Ramos (cell line): ENCODE measurements around the gene NT5C3A.

Source experiments
- in situ Hi-C: fragments of 300-500 bp; cut with MboI; formaldehyde crosslinking; loops from one replicate; pipeline ENCODE4 v1.14.3; 2022; ENCODE audit warnings: low sequenced_read_pairs; ENCODE audit not compliant: unreplicated experiment

NT5C3A gene

DNA sequence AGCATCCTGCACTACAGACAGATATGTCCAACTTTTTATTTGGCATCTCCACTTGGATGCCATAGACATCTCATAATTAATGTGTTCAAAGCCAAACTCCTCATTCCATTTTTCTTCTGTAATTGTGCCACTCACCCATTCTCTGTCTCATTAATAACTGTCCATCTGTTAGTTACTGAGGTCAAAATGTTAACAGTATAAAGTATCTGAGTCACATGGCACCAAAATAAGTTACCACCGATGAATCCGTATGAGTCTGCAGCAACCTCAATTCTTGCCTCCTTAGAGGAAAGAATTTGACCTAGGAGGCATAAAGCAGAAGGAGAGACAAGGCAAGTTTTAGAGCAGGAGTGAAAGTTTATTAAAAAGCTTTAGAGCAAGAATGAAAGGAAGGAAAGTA lies 16.5 kb upstream of the NT5C3A start:
- in situ Hi-C loops, result loop anchor here (25.0 kb wide), 1 partner anchor 567 kb away; no protein-coding TSS in a partner anchor

DNA sequence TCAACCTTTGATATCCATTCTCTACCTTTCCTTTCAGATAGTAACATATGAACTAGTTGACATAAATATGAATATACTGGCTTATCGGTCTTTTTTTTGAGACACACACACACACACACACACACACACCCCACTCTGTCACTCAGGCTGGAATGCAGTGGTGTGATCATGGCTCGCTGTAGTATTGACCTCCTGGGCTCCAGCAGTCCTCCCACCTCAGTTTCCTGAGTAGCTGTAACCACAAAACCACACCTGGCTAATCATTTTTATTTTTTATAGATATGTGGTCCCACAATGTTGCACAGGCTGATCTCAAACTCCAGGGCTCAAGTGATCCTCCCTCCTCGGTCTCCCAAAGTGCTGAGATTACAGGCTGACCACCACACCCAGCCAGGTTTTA lies 14.2 kb upstream of the NT5C3A start:
- in situ Hi-C loops, result loop anchor here (25.0 kb wide), 1 partner anchor 564 kb away; no protein-coding TSS in a partner anchor

DNA sequence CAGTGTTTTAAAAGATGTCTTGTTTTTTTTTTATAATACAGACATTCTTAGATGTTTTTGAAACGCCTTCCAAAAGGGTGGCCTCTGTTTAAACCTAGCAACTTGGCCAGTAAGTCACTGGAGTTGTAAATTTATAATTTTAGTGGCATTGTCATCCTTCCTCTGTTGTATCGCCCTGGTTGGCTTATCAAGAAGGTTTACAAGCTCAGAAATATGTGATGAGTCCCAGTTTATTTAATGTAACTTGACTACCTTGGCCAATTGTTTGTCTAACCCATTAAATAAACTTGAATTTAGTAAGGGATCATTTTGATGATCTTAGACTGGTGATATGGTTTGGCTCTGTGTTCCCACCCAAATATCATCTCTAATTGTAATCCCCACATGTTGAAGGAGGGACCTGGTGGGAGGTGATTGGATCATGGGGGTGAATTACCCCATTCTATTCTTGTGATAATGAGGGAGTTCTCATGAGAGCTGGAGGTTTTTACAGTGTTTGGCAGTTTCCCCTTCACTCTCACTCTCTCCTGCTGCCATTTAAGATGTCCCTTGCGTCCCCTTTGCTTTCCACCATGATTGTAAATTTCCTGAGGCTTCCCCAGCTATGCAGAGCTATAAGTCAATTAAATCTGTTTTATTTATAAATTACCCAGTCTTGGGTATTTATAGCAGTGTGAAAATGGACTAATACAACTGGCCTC lies 13.4 kb upstream of the NT5C3A start:
- in situ Hi-C loops, result loop anchor here (25.0 kb wide), 1 partner anchor 564 kb away; no protein-coding TSS in a partner anchor

DNA sequence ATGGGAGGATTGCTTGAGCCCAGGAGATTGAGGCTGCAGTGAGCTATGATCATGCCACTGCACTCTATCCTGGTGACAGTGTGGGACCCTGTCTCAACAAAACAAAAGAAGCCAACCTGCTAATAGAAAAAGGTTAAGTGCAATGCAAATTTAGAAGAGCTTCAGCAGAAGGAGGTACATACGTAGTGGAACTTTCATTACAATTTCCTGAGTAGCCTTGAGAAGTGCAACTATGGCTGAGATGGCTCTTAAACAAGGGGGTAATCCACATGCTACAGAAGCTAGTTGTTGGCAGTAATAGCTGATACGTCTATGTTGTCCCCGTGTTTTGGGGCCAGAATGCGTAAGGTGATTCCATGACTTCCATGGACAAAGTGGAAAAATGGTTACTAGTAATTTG lies 10.7 kb upstream of the NT5C3A start:
- in situ Hi-C loops, result no loop called here

DNA sequence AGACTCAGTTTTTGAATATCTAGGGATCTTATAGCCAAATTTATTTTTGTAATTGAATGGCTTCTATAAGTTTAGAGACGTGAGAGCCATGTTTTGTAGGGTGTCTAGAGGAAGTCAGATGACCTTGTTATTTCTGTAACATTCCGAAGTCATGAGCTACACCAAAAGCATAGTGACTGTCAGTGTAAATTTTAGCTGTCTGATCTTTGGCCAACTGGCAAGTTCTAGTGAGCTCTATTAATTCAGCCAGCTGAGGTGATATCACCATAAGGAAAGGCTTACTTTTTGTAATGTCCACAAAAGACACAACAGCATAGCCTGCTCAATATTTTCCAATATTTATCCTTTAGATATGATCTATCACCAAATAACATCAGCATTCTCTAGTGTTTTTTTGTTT lies 9.9 kb upstream of the NT5C3A start:
- in situ Hi-C loops, result no loop called here

DNA sequence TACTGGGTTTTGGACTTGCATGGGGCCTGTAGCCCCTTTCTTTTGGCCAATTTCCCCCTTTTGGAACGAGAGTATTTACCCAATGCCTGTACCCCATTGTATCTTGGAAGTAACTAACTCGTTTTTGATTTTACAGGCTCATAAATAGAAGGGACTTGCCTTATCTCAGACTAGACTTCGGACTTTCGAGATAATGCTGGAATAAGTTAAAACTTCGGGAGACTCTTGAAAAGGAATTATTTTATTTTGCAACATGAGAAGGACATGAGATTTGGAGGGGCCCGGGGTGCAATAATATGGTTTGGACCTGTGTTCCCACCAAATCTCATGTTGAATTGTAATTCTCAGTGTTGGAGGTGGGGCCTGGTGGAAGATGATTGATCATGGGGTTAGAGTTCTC lies 8.3 kb upstream of the NT5C3A start:
- in situ Hi-C loops, result no loop called here

DNA sequence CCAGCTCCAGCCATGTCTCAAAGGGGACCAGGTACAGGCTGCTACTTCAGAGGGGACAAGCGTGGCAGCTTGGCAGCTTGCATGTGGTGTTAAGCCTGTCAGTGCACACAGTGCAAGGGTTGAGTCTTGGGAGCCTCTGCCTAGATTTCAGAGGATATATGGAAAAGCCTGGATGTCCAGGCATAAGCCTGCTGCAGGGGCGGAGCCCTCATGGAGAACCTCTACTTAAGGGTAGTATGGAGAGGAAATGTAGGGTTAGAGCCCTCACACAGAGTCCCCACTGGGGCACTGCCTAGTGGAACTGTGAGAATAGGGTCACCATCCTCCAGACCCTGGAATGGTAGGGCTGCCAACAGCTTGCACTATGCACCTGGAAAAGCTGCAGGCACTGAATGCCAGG lies 7.7 kb upstream of the NT5C3A start:
- in situ Hi-C loops, result no loop called here

DNA sequence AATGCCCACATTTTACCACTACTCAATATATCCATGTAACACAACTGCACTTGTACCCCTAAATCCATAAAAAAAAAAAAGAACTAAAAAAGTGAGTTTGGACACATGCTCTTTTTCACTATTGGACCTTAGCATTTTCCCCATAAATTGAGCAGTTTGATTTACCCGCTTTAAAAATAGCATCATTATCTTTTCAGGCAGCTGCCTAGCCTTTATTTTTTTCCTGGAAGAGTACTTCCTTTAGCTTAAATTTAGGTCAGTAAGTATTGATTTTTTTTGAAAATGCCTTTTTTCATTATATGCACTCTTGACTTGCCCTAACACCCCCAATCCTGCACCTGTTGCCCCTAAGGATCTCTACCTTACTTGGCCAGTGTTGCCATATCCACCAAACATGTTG lies 5.3 kb upstream of the NT5C3A start:
- in situ Hi-C loops, result no loop called here

DNA sequence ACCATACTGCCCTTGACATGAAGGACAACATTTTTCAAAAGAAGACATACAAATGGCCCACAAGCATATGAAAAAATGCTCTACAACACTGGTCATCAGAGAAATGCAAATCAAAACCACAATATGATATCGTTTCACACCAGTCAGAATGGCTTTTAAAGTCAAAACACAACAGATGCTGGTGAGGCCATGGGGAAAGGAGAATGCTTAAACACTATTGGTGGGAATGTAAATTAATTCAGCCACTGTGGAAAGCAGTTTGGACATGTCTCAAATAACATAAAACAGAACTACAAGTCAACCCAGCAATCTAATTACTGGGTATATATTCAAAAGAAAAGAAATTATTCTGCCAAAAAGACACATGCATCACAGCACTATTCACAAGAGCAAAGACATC lies 4.2 kb upstream of the NT5C3A start:
- in situ Hi-C loops, result no loop called here

DNA sequence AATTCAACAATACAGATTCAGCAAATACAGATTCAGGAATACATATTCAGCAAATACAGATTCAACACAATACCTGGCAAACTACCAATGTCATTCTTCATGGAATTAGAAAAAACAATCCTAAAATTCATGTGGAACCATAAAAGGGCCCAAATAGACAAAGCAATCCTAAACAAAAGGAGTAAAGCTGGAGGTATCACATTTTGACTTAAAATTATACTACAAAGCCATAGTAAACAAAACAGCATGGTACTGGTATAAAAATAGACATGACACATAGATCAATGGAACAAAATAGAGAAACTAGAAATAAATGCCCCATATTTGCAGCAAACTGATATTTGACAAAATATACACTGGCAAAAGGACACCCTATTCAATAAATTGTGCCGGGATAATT lies 3.4 kb upstream of the NT5C3A start:
- in situ Hi-C loops, result no loop called here

DNA sequence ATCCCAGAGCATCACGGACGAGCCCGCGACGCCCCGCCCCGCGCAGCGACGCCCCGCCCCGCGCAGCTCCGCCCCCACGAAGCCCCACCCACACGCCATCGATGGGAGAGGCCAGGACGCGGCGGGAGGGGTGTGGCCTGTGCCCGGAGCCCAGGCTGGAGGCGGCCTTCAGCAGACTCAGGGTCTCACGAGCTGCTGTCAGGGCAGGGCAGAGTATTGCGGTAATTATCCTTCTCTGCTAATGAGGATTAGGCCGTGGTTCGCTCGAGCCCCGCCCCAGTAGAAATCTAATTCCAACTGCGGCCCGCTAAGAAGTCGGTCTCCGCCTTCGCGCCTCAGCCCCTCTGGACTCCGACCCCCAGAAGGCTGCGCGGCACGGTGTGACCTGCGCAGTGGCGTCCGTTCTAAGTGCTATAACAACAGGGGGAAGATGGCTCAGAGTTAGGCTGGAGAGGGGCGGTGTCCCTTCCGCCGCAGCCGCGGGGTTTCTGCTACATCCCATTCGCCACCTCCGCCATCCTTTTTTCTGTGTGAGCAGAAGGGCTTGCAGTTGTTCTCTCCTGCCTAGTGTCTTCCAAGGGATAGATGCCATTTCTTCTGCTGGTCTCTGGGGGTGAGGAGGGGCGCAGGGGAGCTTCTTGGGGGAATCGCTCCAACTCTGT lies 337 bp upstream of the NT5C3A start:
- in situ Hi-C loops, result no loop called here

DNA sequence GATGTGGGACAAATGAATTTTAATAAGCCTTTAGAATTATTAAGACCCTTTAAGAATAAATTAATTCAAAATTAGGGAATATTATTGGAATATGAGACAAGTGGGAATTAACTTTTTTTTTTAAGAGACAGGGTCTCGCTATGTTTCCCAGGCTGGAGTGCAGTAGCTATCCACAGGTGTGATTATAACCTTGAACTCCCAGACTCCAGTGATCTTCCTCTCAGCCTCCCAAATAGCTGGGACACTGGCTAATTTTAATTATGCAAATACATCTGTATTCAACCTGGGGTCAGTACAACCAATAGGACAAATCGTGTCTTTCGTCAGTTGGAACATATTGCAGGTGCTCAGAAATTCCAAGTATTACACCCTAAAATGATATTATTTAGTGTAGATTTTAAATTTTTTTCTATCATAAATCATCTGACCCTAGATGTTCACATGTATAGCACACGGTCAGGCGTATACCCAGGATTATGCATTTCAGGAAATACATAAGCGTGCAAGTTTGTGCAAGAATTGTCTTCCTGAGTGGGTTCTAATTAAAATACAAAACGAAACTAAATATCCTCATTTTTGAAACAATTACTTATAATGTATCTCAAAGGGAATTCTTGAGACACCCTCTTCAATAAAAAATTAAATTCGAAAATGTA lies 1.2 kb downstream of the NT5C3A start:
- in situ Hi-C loops, result no loop called here

DNA sequence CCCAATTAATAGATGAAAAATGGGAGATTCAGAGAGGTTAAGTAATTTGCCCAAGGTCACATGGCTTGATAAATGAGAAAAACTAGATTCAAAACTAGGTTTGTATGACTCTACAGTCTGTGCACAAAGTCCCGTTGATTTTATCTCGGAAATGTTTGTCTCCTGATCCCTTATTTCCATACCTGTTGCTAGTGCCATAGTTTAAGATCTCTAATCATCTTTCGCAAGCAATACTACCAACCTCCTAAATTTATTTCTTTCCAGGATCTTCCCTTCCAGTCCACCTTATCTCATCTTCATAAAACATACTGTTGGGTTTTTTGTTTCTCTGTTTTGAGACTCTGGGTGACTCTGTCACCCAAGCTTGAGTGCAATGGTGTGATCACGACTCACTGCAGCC lies 2.9 kb downstream of the NT5C3A start:
- in situ Hi-C loops, result no loop called here

DNA sequence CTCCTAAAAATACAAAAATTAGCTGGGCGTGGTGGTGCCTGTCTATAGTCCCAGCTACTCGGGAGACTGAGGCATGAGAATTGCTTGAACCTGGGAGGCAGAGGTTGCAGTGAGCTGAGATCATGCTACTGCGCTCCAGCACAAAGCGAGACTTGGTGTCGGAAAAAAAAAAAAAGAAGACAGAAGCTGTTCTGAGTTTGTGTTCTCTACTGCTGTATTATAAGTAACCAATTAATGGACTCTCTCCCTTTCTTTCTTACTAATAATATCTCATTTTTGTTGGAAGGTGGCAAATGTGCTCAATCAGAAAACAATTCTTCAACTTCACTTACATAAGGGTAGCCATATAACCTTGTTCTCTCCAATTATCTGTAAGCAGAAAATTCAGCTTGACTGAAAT lies 7.4 kb downstream of the NT5C3A start:
- in situ Hi-C loops, result no loop called here

DNA sequence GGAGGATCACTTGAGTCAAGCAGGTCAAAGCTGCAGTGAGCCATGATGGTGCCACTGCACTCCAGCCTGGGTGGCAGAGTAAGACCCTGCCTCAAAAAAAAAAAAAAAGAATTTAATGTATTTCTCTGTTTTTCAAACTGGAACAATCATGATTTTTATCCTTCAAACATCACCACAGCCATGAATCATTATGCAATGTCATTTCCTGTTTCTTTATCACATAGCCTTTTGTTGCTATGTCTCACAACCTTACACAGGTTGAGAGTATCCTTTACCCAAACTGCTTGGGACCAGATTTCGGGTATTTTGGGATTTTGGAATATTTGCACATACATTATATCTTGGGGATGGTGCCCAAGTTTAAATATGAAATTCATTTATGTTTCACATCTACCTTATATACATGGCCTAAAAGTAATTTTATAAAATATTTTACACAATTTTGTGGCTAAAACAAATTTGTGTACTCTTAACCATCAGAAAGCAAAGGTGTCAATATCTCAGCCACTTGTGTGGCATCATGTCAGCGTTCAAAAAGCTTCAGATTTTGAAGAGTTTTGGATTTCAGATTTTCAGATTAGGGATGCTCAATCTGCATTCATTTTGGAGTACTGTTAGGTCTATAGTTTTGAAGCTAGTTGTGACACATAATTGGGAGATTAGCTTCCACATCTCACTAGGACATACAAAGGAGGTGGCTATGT lies 8.2 kb downstream of the NT5C3A start:
- in situ Hi-C loops, result no loop called here

DNA sequence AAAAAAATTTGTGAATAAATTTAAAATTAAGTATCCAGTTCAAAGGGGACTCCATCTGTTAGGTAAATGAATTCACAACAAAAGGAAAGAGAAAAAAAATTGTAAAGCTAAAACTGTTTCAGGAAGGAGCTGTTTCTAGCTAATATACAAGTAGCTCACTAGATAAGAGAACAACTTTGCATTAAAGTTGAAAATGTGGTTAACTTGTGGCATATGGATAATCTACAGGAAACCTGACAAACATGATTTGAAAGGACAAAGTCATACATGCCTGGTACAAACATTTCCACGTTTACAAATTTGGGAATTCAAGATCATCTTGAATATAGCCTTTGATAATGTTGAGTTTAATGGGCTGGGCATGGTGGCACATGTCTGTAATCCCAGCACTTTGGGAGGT lies 8.9 kb downstream of the NT5C3A start:
- in situ Hi-C loops, result no loop called here

DNA sequence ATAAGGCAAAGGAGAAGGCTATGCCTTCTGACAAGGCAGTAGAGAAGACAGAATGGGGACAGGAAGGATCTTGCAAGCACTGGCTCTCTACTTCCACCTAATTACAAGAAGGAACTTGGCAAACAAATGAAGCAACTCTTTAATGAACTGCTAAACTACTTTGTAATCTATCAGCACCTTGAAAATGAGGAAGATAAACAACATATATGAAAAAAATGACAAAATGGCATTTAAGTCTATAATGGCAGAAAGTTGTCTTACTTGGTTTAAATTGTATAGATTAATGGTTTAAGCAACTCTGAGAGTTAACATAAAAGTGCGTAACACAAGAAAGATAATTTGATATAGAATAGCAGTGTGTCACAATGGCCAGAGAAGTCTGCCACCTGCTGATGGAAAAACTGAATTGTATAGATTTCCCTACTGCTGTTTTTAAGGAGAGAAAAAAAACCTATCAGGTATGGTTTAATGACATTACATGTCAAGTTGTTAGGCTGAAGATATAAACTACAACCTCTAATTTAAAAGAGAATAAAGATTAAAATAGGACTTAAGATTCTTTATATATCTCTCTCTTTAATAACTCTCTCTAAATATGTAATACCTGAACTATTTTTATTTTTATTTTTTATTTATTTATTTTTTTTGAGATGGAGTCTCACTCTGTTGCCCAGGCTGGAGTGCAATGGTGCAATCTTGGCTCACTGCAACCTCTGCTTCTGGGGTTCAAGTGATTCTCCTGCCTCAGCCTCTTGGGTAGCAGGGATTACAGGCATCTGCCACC lies 11.8 kb downstream of the NT5C3A start:
- in situ Hi-C loops, result no loop called here

DNA sequence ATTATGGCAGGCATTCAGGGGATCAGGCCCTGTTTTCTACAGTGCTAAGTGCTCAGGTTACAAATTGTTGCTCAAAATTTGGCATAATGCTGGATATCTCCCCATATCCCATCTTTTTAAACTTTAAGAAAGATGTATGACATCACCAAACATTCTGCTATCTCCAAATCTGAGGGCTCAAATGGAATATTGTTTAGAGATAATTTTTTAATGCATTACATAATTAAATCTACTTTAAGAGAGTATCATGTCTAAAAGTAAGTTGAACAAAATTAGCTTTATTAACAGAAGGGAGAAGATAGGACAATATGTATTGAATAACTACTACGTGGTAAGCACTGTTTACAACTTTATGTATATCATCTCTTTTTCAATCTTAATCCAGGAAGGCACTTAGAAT lies 13.9 kb downstream of the NT5C3A start:
- in situ Hi-C loops, result no loop called here

DNA sequence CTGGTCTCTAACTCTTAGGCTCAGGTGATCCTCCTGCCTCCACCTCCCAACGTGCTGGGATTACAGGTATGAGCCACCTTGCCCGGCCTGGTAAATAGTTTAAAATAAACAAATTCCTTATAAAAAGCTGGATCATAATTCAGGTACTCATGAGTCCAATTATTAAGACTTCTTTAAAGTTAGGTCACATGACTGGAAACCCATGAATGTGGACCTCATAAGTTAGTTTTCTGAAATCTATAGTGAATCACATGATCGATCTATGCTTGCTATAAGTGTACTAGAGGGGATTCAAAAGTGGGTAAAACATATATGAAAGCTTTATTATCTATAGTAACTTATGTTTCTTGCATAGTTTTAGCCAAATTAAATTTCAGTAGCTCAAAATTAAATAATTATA lies 14.3 kb downstream of the NT5C3A start:
- in situ Hi-C loops, result no loop called here

DNA sequence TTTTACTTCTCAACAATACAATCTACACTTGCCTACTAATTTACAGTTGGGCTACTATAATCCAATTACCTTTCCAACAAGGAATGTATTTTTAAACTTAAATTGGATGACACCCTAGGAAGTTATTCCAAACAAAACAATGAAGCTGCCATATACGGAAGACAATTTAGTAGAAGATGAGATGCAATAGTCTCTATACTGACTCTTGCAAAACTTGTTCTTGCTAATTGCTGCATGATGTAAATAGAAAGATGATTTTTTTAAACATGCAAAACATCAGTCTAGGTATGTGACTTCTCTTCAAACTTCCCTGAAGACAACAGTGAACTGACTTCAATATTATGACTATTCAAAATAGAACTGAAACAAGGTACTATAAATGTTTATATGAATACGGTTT lies 17.6 kb downstream of the NT5C3A start:
- in situ Hi-C loops, result no loop called here
